GM12872 (cell line): Measurements from ENCODE around the gene ENKUR.

Experiments used
- CTCF ChIP-seq: IDR thresholded peaks from 3 replicates; pipeline ENCODE4 v1.5.1; 2011; ENCODE audit warnings: low read depth, mild to moderate bottlenecking, low read length, moderate library complexity; ENCODE audit not compliant: insufficient read depth

Gene ENKUR

GRCh38 chr10:24973163-24973562 is 42.8 kb downstream of the ENKUR start:
- no peak for TF ChIP-seq CTCF

- no peak for TF ChIP-seq CTCF
These were observed 44.6 kb downstream of the ENKUR start for GRCh38 chr10:24971374-24971773.

GRCh38 chr10:24969841-24970281 is 46.1 kb downstream of the ENKUR start:
- TF ChIP-seq CTCF = no peak

GRCh38 chr10:24968349-24968748 is 47.6 kb downstream of the ENKUR start:
- no peak for TF ChIP-seq CTCF

GRCh38 chr10:24966962-24967481 is 48.9 kb downstream of the ENKUR start:
- TF ChIP-seq CTCF = no peak

- no peak for TF ChIP-seq CTCF
These were observed 50.9 kb downstream of the ENKUR start for GRCh38 chr10:24965051-24965450.

GRCh38 chr10:24963521-24964041 is 52.4 kb downstream of the ENKUR start:
- no peak for TF ChIP-seq CTCF
